WI38 (cell line): ENCODE data around the gene NDUFB8.

Experiments used
- H3K4me3 ChIP-seq: 2 replicates; pipeline ENCODE4 v1.5.1; 2011; ENCODE audit warnings: low read depth, mild to moderate bottlenecking, control low read depth, low read length
- TF ChIP-seq, protein P1 (sequence below): IDR thresholded peaks from 2 replicates; pipeline ENCODE4 v1.5.1; 2012; ENCODE audit warnings: low read depth, mild to moderate bottlenecking, control low read depth, low read length

Gene NDUFB8

DNA sequence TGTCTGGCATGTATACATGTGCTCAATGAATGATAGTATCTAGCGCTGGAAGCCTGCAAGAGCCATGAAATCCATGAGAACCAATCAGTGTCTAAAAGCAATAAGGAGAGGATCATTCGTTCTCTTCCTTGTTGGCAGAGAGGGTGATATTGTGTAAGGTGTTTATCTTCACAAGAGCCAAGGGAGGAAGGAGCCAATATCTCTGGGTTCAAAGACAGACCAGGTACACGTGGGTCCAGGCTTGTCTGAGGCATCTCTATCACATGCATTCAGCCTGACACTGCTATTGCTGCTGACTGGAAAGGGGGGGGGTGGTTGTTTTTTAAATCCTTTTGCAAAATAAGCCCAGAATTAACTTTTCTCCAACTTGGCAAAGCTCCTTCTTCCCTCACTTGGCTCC is 14.1 kb downstream of the NDUFB8 start:
- TF ChIP-seq, protein P1, sequence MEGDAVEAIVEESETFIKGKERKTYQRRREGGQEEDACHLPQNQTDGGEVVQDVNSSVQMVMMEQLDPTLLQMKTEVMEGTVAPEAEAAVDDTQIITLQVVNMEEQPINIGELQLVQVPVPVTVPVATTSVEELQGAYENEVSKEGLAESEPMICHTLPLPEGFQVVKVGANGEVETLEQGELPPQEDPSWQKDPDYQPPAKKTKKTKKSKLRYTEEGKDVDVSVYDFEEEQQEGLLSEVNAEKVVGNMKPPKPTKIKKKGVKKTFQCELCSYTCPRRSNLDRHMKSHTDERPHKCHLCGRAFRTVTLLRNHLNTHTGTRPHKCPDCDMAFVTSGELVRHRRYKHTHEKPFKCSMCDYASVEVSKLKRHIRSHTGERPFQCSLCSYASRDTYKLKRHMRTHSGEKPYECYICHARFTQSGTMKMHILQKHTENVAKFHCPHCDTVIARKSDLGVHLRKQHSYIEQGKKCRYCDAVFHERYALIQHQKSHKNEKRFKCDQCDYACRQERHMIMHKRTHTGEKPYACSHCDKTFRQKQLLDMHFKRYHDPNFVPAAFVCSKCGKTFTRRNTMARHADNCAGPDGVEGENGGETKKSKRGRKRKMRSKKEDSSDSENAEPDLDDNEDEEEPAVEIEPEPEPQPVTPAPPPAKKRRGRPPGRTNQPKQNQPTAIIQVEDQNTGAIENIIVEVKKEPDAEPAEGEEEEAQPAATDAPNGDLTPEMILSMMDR: no peak
- no peak overlapping the region for H3K4me3 ChIP-seq

DNA sequence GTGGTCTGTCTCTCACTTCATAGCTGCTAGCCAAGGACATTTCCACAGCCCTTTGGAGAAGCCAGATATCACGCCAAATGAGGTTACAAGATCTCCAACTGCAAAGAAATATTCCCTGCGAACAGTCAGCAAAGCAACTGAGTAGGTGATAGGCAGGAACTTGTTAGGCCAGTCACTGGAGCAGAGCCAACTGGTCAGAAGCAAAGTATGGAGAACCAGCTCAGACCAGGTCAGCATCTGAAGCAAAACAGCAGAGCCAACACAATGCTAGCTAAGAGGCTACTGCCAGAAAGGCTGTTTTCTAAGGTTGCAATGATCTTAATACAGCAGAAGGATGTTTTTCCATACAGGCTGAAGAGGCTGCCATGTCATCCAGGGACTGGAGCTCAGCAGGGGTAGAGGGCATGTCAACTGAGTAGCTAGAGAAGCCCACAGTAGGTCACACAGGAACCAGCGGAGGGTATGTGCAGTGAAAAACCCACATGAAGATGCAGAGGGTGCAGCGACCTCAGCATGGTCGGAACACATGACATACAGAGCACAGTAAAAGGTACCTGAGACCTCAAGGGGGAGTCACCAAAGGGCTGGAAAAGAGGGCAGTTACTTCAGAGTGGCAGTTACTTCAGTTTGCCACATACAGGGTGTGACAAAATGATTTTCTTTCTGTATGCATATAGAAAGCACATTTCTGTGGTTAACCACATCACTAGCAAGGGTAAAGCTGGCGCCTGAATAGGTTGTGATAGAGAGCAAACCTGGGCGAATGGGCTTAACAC is 18.9 kb downstream of the NDUFB8 start:
- H3K4me3 ChIP-seq: no peak overlapping the region
- TF ChIP-seq, protein P1: no peak

DNA sequence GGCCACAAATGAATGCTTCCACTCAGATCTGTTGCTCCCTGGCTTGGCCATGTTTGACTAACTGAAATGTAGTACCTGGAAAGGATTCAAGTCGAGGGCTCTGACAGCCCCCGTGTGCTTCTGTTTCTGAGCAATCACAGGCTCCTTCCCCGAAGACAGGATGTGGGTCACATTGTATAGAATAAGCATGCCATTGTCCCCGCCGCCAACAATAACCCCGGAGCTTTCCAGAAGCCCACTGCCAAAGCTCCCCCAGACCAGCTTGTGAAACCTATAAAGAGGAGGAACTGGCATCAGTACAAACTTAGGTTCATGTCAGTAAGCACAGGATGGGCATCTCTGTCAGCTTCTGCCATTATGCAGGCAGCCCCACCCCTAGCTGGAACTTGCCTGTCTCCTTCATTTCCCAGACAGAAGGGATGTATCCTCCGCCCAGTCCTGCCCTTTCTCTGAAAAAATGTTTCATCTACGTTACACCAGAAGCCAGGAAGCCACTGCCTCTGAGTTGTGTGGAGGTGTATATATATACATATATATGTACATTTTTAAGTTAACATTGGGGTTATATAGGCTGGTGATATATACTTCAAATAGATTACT is 20.3 kb downstream of the NDUFB8 start:
- TF ChIP-seq, protein P1: no peak
- H3K4me3 ChIP-seq: no peak overlapping the region

DNA sequence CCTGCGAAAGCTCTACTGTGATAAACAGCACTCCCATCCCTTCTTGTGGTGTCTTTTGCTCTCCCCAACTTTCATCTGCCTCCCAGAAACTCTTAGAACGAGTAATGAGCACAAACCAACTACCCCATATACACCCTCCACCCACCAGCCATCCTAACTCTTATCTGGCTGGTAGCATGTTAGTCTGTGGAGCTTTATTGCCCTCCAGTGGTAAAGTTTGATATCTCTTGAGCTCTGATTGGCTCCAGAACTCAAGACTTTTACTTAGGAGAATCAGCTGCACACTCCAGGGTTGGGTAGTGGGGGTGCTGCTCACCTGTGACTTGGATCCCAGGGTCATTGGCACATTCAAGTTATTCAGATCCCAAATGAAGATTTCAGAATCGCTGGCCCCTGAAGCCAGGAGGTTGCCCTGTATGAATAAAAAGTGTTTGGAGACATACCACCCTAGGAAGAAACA is 20.9 kb downstream of the NDUFB8 start:
- no peak overlapping the region for H3K4me3 ChIP-seq
- TF ChIP-seq, protein P1: peak; percentile 51; the same call in 1 of the 2 replicates

DNA sequence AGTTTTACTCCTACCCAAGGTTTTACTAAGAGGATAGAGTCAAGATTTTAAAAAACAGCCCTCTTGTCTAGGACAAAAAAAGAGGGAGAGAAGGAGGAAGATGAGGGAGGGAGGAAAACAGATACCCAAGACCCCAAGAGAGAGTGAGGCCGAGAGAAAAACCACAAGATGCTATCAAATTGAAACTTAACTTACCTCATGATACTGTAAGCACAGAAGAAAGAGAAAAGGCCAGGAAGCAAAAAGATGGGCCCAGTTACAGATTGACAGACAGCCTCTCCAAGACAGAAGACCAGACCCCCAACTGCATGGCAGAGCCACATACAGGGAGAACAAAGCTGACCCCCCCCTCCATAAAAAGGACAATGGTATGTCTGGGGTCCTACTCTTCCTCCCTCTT is 21.4 kb downstream of the NDUFB8 start:
- H3K4me3 ChIP-seq: no peak overlapping the region
- TF ChIP-seq, protein P1: no peak

DNA sequence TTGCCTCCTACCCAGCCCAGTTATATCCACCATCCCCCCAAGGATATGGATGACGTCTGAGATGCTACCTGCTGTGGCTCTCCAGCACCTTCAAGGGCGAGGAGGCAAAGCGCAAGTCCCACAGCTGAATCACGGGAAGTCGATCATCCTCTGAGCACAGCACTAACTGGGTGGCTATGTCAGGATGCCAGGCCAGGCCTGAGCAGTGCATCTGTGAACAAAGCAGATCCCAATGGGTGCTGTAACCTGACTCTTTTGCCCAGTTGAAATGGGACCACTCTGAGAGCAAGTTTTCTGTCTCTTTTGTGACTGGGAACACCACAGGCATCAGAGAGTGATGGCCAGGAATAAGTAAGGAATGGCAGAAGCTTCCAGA is 22.3 kb downstream of the NDUFB8 start:
- no peak overlapping the region for H3K4me3 ChIP-seq
- TF ChIP-seq, protein P1: no peak
